OCI-LY7 (cell line): ENCODE results near the gene TRANK1. TPM values are rescaled to one million over a fixed set of nuclear protein-coding genes. Genes with fewer than 3 reads are reported as not detected.
"Not testable (repeated sequence)": the region's sequence is repeated elsewhere in the genome, so short reads cannot be mapped to it uniquely, and the experiment has no call there.

ENCODE experiments used
- BruUV-seq: library from RNA; stranded (reverse); fragments of 400-500 nt; replicated peaks from 2 replicates; lab custom pipeline; 2021; lab: Mats Ljungman, UMichigan
- CTCF ChIA-PET: fragments of 300-600 bp; sonication (Branson Sonifier 250); formaldehyde crosslinking; loops from one replicate; lab custom pipeline; 2022; ENCODE audit warnings: antibody characterized with exemption; ENCODE audit not compliant: unreplicated experiment; lab: Charles Lee
- POLR2A ChIA-PET: fragments of 300-600 bp; sonication (Branson Sonifier 250); formaldehyde crosslinking; loops from one replicate; lab custom pipeline; 2022; ENCODE audit warnings: antibody characterized with exemption; lab: Charles Lee
- DNase-seq: peaks from one replicate; pipeline ENCODE4 v3.0.0-alpha.2; 2015; ENCODE audit warnings: low spot score
- H2AFZ ChIP-seq: fragments of 200-600 bp; sonication (generic), shearing (Covaris generic); 2 replicates; pipeline ENCODE4 v1.6.1; 2014; ENCODE audit warnings: mild to moderate bottlenecking, antibody characterized with exemption, low read length, moderate library complexity
- H3K27ac ChIP-seq: fragments of 200-600 bp; sonication (generic); 2 replicates; pipeline ENCODE4 v1.5.1; 2014; ENCODE audit warnings: mixed run types, low read depth, mild to moderate bottlenecking, moderate library complexity, low read length, inconsistent platforms; ENCODE audit not compliant: poor library complexity, severe bottlenecking
- H3K36me3 ChIP-seq: fragments of 200-600 bp; sonication (generic); 2 replicates; pipeline ENCODE4 v1.6.1; 2014; ENCODE audit warnings: mild to moderate bottlenecking, antibody characterized with exemption, low read length, moderate library complexity, mixed read lengths; ENCODE audit not compliant: insufficient read depth
- H3K4me1 ChIP-seq: fragments of 200-600 bp; sonication (generic); 2 replicates; pipeline ENCODE4 v1.5.1; 2014; ENCODE audit warnings: mild to moderate bottlenecking, low read length; ENCODE audit not compliant: insufficient read depth, poor library complexity, severe bottlenecking
- H3K4me2 ChIP-seq: fragments of 200-600 bp; sonication (generic); 2 replicates; pipeline ENCODE4 v1.6.1; 2014; ENCODE audit warnings: mild to moderate bottlenecking, low read length
- H3K4me3 ChIP-seq: fragments of 200-600 bp; sonication (generic); 2 replicates; pipeline ENCODE4 v1.5.1; 2014; ENCODE audit warnings: mild to moderate bottlenecking, low read depth, low read length; ENCODE audit not compliant: poor library complexity, severe bottlenecking
- H3K79me2 ChIP-seq: fragments of 200-600 bp; sonication (generic); 2 replicates; pipeline ENCODE4 v1.6.1; 2016; ENCODE audit warnings: low read depth, mild to moderate bottlenecking, low read length, moderate library complexity, mixed read lengths; ENCODE audit not compliant: insufficient read depth
- H3K9me2 ChIP-seq: fragments of 200-600 bp; sonication (generic); 2 replicates; pipeline ENCODE4 v1.6.1; 2016; ENCODE audit warnings: mild to moderate bottlenecking, low read length, mixed read lengths; ENCODE audit not compliant: insufficient read depth
- H3K9me3 ChIP-seq: fragments of 200-600 bp; sonication (generic); 2 replicates; pipeline ENCODE4 v1.6.1; 2014; ENCODE audit warnings: mild to moderate bottlenecking, mixed run types, low read length, mixed read lengths
- H4K20me1 ChIP-seq: fragments of 200-600 bp; sonication (generic); 2 replicates; pipeline ENCODE4 v1.6.1; 2014; ENCODE audit warnings: mild to moderate bottlenecking, antibody characterized with exemption, low read length, moderate library complexity, mixed read lengths; ENCODE audit not compliant: insufficient read depth
- CTCF ChIP-seq: fragments of 200-600 bp; sonication (generic); conservative IDR thresholded peaks from 2 replicates; pipeline ENCODE4 v1.5.1; 2014; ENCODE audit warnings: mild to moderate bottlenecking, antibody characterized with exemption, low read length, moderate library complexity, mixed read lengths
- EZH2phosphoT487 ChIP-seq: fragments of 200-600 bp; sonication (generic); IDR thresholded peaks from 2 replicates; pipeline ENCODE4 v1.6.1; 2018; ENCODE audit warnings: low read depth, borderline replicate concordance, mild to moderate bottlenecking, mixed run types, antibody characterized with exemption, low read length, moderate library complexity, mixed read lengths
- intact Hi-C: fragments of 100-400 bp; cut with micrococcal nuclease; formaldehyde crosslinking; loops from one replicate; pipeline ENCODE4 v1.10.0; 2022; ENCODE audit not compliant: unreplicated experiment
- total RNA-seq, 2 experiments: library from RNA; depleted of rRNA in 1 of 2; stranded (reverse); fragments of >200 nt in 1 of 2; shearing (Covaris generic) in 1 of 2; gene quantifications; 2 replicates each; pipeline ENCODE4 v1.2.3, GENCODE V29; 2014 to 2022

TRANK1 gene
- total RNA-seq, 2 experiments from 2014 or later, result 34.9 to 57.1 TPM

- peak overlapping the region; percentile 73 for H3K4me2 ChIP-seq
- no TSS peak for BruUV-seq
- H3K4me1 ChIP-seq, result peaks cover 67% of the 10 kb centered on the region
Observed at GRCh38 chr3:36892457-36893136, 52.3 kb downstream of the TRANK1 start.

GRCh38 chr3:36891701-36892160, 53.1 kb downstream of the TRANK1 start:
- Histone ChIP-seq H3K4me3 (peak overlapping the region; percentile 19), H3K36me3 (peaks cover 93% of the 10 kb centered on the region), H3K4me2 (peak overlapping the region; percentile 73), H2AFZ (no peak overlapping the region), H3K9me2 (no peaks in the 10 kb centered on the region), H3K4me1 (peaks cover 67% of the 10 kb centered on the region), H4K20me1 (no peaks in the 10 kb centered on the region), H3K9me3 (no peaks in the 10 kb centered on the region), H3K27ac (peak overlapping the region; percentile 82), H3K79me2 (no peaks in the 10 kb centered on the region; the same call in 1 of the 2 replicates)
- POLR2A ChIA-PET, result interaction anchor here (1.3 to 5.3 kb wide), 5 partner anchors 8 to 66 kb away, joined by 3 to 55 read pairs (median 9); no protein-coding TSS in a partner anchor
- TF ChIP-seq EZH2phosphoT487 (no peak), CTCF (no peak)
- CTCF ChIA-PET, result interaction anchor here (1.2 kb wide), 1 partner anchor 16 kb away, joined by 3 read pairs; no protein-coding TSS in a partner anchor
- intact Hi-C loops, result no loop called here
- peak; percentile 55 for DNase-seq
- BruUV-seq, result no TSS peak

More at GRCh38 chr3:36892457-36893136, 52.3 kb downstream of the TRANK1 start:
- H3K9me3 ChIP-seq, result no peaks in the 10 kb centered on the region
- peak overlapping the region; percentile 82 for H3K27ac ChIP-seq
- ChIA-PET CTCF (no interaction called here), POLR2A (interaction anchor here (0.7 to 5.3 kb wide), 13 partner anchors 9 to 77 kb away, joined by 3 to 55 read pairs (median 5); no protein-coding TSS in a partner anchor)
- no peak for TF ChIP-seq CTCF
- no peak for TF ChIP-seq EZH2phosphoT487
- no peak for DNase-seq
- no peaks in the 10 kb centered on the region for H3K9me2 ChIP-seq
- H3K79me2 ChIP-seq, result no peaks in the 10 kb centered on the region; the same call in 1 of the 2 replicates
- peak overlapping the region; percentile 45; the same call in 1 of the 2 replicates for H2AFZ ChIP-seq
- H3K36me3 ChIP-seq, result peaks cover 93% of the 10 kb centered on the region
- intact Hi-C loops, result no loop called here
- H3K4me3 ChIP-seq, result peak overlapping the region; percentile 19
- no peaks in the 10 kb centered on the region for H4K20me1 ChIP-seq

GRCh38 chr3:36891097-36891496, 53.8 kb downstream of the TRANK1 start:
- Histone ChIP-seq H3K4me1 (peaks cover 62% of the 10 kb centered on the region), H3K4me2 (peak overlapping the region; percentile 73), H3K27ac (peak overlapping the region; percentile 82), H3K36me3 (peaks cover 93% of the 10 kb centered on the region)
- H3K9me2 ChIP-seq, H3K79me2 ChIP-seq, H2AFZ ChIP-seq, intact Hi-C loops, H3K9me3 ChIP-seq, H3K4me3 ChIP-seq, BruUV-seq, DNase-seq, H4K20me1 ChIP-seq: not testable (repeated sequence)
- CTCF ChIA-PET, result interaction anchor here (1.2 kb wide), 1 partner anchor 17 kb away, joined by 3 read pairs; no protein-coding TSS in a partner anchor
- POLR2A ChIA-PET, result interaction anchor here (1.3 to 5.3 kb wide), 3 partner anchors 16 to 34 kb away, joined by 3 to 55 read pairs (median 9); no protein-coding TSS in a partner anchor
